Endothelial cell of umbilical vein (primary cell): Measurements from ENCODE around the gene XPO6. TPM values are rescaled to one million over a fixed set of nuclear protein-coding genes. Genes with fewer than 3 reads are reported as not detected.

Source experiments
- BruUV-seq: library from RNA; stranded (reverse); fragments of 400-500 nt; replicated peaks from 2 replicates; lab custom pipeline; 2021; lab: Mats Ljungman, UMichigan
- CTCF ChIA-PET: fragments of 300-600, 350-600 bp; sonication (Branson Sonifier 250); formaldehyde crosslinking; loops from one replicate; lab custom pipeline; 2021; ENCODE audit warnings: antibody characterized with exemption, inconsistent platforms; lab: Charles Lee
- POLR2A ChIA-PET: fragments of 300-600, 350-600 bp; sonication (Branson Sonifier 250); formaldehyde crosslinking; loops from one replicate; lab custom pipeline; 2021; ENCODE audit warnings: antibody characterized with exemption, inconsistent platforms; lab: Charles Lee
- DNase-seq: peaks from one replicate; pipeline ENCODE4 v3.0.0-alpha.2; 2011; ENCODE audit warnings: low read depth, low spot score
- FAIRE-seq: peaks from 2 replicates; lab custom pipeline; 2011; peaks lifted over from hg19 to GRCh38; lab: Jason Lieb, UNC
- H2AFZ ChIP-seq: 2 replicates; pipeline ENCODE4 v1.6.0; 2012; ENCODE audit warnings: low read depth, low read length, control low read depth, inconsistent platforms
- H3K27ac ChIP-seq: 2 replicates; pipeline ENCODE4 v1.5.1; 2011; ENCODE audit warnings: low read depth, mild to moderate bottlenecking, control low read depth, low read length, moderate library complexity; ENCODE audit not compliant: insufficient read depth
- H3K27me3 ChIP-seq, 2 experiments: 2 replicates each; pipeline versions ENCODE4 v1.6.0 to v1.6.1; 2011; ENCODE audit warnings: low read length in 2 of 2, mixed read lengths in 1 of 2; ENCODE audit not compliant: control insufficient read depth in 2 of 2, insufficient read depth in 2 of 2
- H3K36me3 ChIP-seq, 2 experiments: 2 replicates in 1 of 2; 3 replicates in 1 of 2; pipeline ENCODE4 v1.5.1; 2011; ENCODE audit warnings: low read length in 2 of 2, mild to moderate bottlenecking in 1 of 2, moderate library complexity in 1 of 2; ENCODE audit not compliant: control insufficient read depth in 2 of 2, insufficient read depth in 2 of 2; ENCODE audit errors: extremely low read depth in 1 of 2
- H3K4me1 ChIP-seq: 3 replicates; pipeline ENCODE4 v1.5.1; 2011; ENCODE audit warnings: mild to moderate bottlenecking, low read length; ENCODE audit not compliant: control insufficient read depth, insufficient read depth; ENCODE audit errors: extremely low read depth
- H3K4me2 ChIP-seq: 2 replicates; pipeline ENCODE4 v1.6.1; 2011; ENCODE audit warnings: low read length, control low read depth, mixed read lengths; ENCODE audit not compliant: insufficient read depth
- H3K4me3 ChIP-seq, 3 experiments: fragments of 200-600 bp in 1 of 3; sonication (generic), shearing (Covaris generic) in 1 of 3; replicated peaks in 1 of 3; 2 replicates each; pipeline ENCODE4 v1.5.1; 2011 to 2016; ENCODE audit warnings: control low read depth in 3 of 3, low read length in 3 of 3, mild to moderate bottlenecking in 2 of 3, inconsistent platforms in 1 of 3, low read depth in 1 of 3, moderate library complexity in 1 of 3; ENCODE audit not compliant: insufficient read depth in 1 of 3
- H3K79me2 ChIP-seq: 2 replicates; pipeline ENCODE4 v1.6.0; 2012; ENCODE audit warnings: low read length, inconsistent platforms; ENCODE audit not compliant: control insufficient read depth, insufficient read depth
- H3K9ac ChIP-seq: replicated peaks from 2 replicates; pipeline ENCODE3; 2011; ENCODE audit warnings: low read length, control low read depth; ENCODE audit not compliant: insufficient read depth; ENCODE audit errors: extremely low read depth
- H3K9me1 ChIP-seq: replicated peaks from 3 replicates; pipeline ENCODE4 v1.6.0; 2011; ENCODE audit warnings: mild to moderate bottlenecking, low read length; ENCODE audit not compliant: control insufficient read depth, insufficient read depth; ENCODE audit errors: extremely low read depth
- H3K9me3 ChIP-seq: replicated peaks from 2 replicates; pipeline ENCODE4 v1.5.1; 2012; ENCODE audit warnings: low read length, inconsistent platforms; ENCODE audit not compliant: control insufficient read depth, insufficient read depth
- H4K20me1 ChIP-seq: replicated peaks from 2 replicates; pipeline ENCODE3; 2011; ENCODE audit warnings: mild to moderate bottlenecking, low read length; ENCODE audit not compliant: control insufficient read depth, insufficient read depth; ENCODE audit errors: extremely low read depth
- CTCF ChIP-seq, 2 donors: IDR thresholded peaks; 1 replicate in 1 of 2; 2 replicates in 1 of 2; pipeline ENCODE4 v1.5.1; 2011; ENCODE audit warnings: low read length in 2 of 2, mild to moderate bottlenecking in 2 of 2, moderate library complexity in 2 of 2, control low read depth in 1 of 2, inconsistent platforms in 1 of 2, low read depth in 1 of 2; ENCODE audit not compliant: insufficient read depth in 1 of 2; ENCODE audit errors: extremely low read depth in 1 of 2
- EZH2 ChIP-seq: IDR thresholded peaks from 2 replicates; pipeline ENCODE4 v1.6.1; 2012; ENCODE audit warnings: borderline replicate concordance, low read depth, mild to moderate bottlenecking, moderate library complexity, low read length, inconsistent platforms; ENCODE audit not compliant: severe bottlenecking
- FOS ChIP-seq: IDR thresholded peaks from 2 replicates; pipeline ENCODE4 v1.6.1; 2011; ENCODE audit warnings: mild to moderate bottlenecking, low read length, moderate library complexity, borderline replicate concordance; ENCODE audit not compliant: insufficient read depth
- GATA2 ChIP-seq: IDR thresholded peaks from 2 replicates; pipeline ENCODE4 v1.7.0; 2011; ENCODE audit warnings: low read depth, mild to moderate bottlenecking, moderate library complexity, mixed read lengths, low read length; ENCODE audit not compliant: insufficient read length, insufficient read depth
- JUN ChIP-seq: IDR thresholded peaks from 2 replicates; pipeline ENCODE4 v1.6.1; 2011; ENCODE audit warnings: borderline replicate concordance, low read depth; ENCODE audit not compliant: insufficient read length, insufficient read depth
- MAX ChIP-seq: IDR thresholded peaks from 2 replicates; pipeline ENCODE4 v1.6.1; 2011; ENCODE audit not compliant: insufficient read depth, insufficient read length
- MYC ChIP-seq: IDR thresholded peaks from one replicate; pipeline ENCODE4 v1.6.1; 2011; ENCODE audit warnings: mild to moderate bottlenecking, low read depth, low read length
- POLR2A ChIP-seq: IDR thresholded peaks from 2 replicates; pipeline ENCODE4 v1.6.1; 2012; ENCODE audit warnings: low read depth, mild to moderate bottlenecking, control low read depth, low read length
- POLR2AphosphoS5 ChIP-seq: IDR thresholded peaks from 2 replicates; pipeline ENCODE4 v1.6.1; 2012; ENCODE audit warnings: low read depth, mild to moderate bottlenecking, control low read depth, low read length, moderate library complexity; ENCODE audit not compliant: insufficient read depth
- dilution Hi-C: fragments of 300-500 bp; cut with MboI; formaldehyde crosslinking; loops from one replicate; pipeline ENCODE4 v1.15.0; 2019; ENCODE audit warnings: low sequenced_read_pairs; ENCODE audit not compliant: extremely low pct_ligation_motif_present
- intact Hi-C: fragments of 100-400 bp; cut with micrococcal nuclease; formaldehyde crosslinking; loops from one replicate; pipeline ENCODE4 v1.10.0; 2022
- polyA plus RNA-seq, 4 experiments: library from polyadenylated mRNA; depleted of rRNA in 3 of 4; stranded (reverse) in 3 of 4; unstranded in 1 of 4; fragments of >200 nt; gene quantifications; 2 replicates each; pipeline versions ENCODE4 v1.2.1 to v1.2.3, GENCODE V29; 2011 to 2012; ENCODE audit warnings: missing spikeins in 1 of 4
- total RNA-seq: library from RNA; stranded (reverse); gene quantifications from 2 replicates; pipeline ENCODE4 v1.2.3, GENCODE V29; 2021

The XPO6 gene
- total and polyA plus RNA-seq, 2 donors (not counting 3 experiments of a cell fraction or from before 2014, with no cell fraction given): 170 to 272 TPM

- no peak overlapping the region for H3K4me2 ChIP-seq
- no peak overlapping the region for H3K4me3 ChIP-seq
- dilution Hi-C loops (no loop called here), intact Hi-C loops (no loop called here)
- no peak overlapping the region for H3K9ac ChIP-seq
- FAIRE-seq: no peak
- no peaks in the 10 kb centered on the region for H3K9me3 ChIP-seq
- H4K20me1 ChIP-seq: no peaks in the 10 kb centered on the region
- no peaks in the 10 kb centered on the region for H3K9me1 ChIP-seq
- no TSS peak for BruUV-seq
- H3K79me2 ChIP-seq: no peaks in the 10 kb centered on the region
- H3K27me3 ChIP-seq: peaks cover 2 to 3% of the 10 kb centered on the region in 2 experiments
- DNase-seq: no peak
- no peaks in the 10 kb centered on the region for H3K4me1 ChIP-seq
- TF ChIP-seq POLR2A (no peak), EZH2 (no peak), GATA2 (no peak), MYC (no peak), MAX (no peak)
- no peaks in the 10 kb centered on the region for H3K36me3 ChIP-seq
- no peak overlapping the region for H2AFZ ChIP-seq
- ChIA-PET CTCF (no interaction called here), POLR2A (no interaction called here)
- H3K27ac ChIP-seq: no peak overlapping the region
Observed at GRCh38 chr16:28258567-28258966, 46.8 kb upstream of the XPO6 start.

GRCh38 chr16:28257256-28257655, 45.5 kb upstream of the XPO6 start:
- Histone ChIP-seq H3K9me1 (no peaks in the 10 kb centered on the region), H3K4me1 (no peaks in the 10 kb centered on the region), H2AFZ (no peak overlapping the region), H3K9ac (no peak overlapping the region), H3K27me3 (peaks cover 3 to 6% of the 10 kb centered on the region in 2 experiments), H3K4me3 (no peak overlapping the region), H3K36me3 (no peaks in the 10 kb centered on the region), H4K20me1 (no peaks in the 10 kb centered on the region), H3K27ac (no peak overlapping the region), H3K4me2 (no peak overlapping the region), H3K79me2 (no peaks in the 10 kb centered on the region), H3K9me3 (no peaks in the 10 kb centered on the region)
- BruUV-seq: no TSS peak
- FAIRE-seq: no peak
- POLR2A ChIA-PET: no interaction called here
- DNase-seq: no peak
- dilution Hi-C loops (no loop called here), intact Hi-C loops (no loop called here)
- no peak for TF ChIP-seq GATA2
- no peak for TF ChIP-seq POLR2AphosphoS5
- no peak for TF ChIP-seq MYC
- no peak for TF ChIP-seq POLR2A
- TF ChIP-seq CTCF (IDR thresholded peaks at IDR 0.05; ENCODE audit: extremely low read depth in 1 of 2, insufficient read depth in 1 of 2, low read depth in 1 of 2, low read length in 2 of 2): no peak
- TF ChIP-seq FOS: no peak
- TF ChIP-seq EZH2: no peak
- TF ChIP-seq JUN: no peak
- no peak for TF ChIP-seq MAX
- CTCF ChIA-PET: no interaction called here
